GM13977 (cell line): ENCODE data around the gene NCAPG2.

Experiments used
- DNase-seq: peaks from one replicate; pipeline ENCODE4 v3.0.0; 2012; ENCODE audit warnings: low spot score
- in situ Hi-C: fragments of 300-500 bp; cut with MboI; formaldehyde crosslinking; loops from one replicate; pipeline ENCODE4 v1.12.0; 2022; ENCODE audit warnings: low sequenced_read_pairs, low pct_unique_long_range_greater_than_20kb, mixed read lengths, inconsistent platforms; ENCODE audit not compliant: unreplicated experiment
- TF ChIP-seq, protein P1 (sequence below): IDR thresholded peaks from 2 replicates; pipeline ENCODE4 v1.5.1; 2012; ENCODE audit warnings: mild to moderate bottlenecking, control low read depth; ENCODE audit not compliant: insufficient read depth; ENCODE audit errors: extremely low read depth, missing control alignments

NCAPG2 gene

DNA sequence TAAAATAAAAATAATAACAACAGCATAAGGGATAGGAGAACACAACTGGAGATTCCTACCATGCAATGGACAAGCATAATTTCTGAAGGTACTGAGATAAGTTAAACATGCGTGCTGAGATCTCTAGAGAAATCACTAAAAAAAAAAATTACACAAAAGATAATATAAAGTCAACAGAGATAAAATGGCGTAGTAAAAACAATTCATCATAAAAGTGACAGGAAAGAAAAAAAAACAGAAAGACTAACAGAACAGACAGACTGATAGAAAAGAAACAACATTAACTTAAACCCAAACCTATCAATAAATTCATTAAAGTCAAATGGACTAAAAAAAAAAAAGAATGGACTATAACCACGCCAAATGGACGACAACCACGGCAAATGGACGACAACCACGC lies 56.4 kb downstream of the NCAPG2 start:
- in situ Hi-C loops = no loop called here
- TF ChIP-seq, protein P1, sequence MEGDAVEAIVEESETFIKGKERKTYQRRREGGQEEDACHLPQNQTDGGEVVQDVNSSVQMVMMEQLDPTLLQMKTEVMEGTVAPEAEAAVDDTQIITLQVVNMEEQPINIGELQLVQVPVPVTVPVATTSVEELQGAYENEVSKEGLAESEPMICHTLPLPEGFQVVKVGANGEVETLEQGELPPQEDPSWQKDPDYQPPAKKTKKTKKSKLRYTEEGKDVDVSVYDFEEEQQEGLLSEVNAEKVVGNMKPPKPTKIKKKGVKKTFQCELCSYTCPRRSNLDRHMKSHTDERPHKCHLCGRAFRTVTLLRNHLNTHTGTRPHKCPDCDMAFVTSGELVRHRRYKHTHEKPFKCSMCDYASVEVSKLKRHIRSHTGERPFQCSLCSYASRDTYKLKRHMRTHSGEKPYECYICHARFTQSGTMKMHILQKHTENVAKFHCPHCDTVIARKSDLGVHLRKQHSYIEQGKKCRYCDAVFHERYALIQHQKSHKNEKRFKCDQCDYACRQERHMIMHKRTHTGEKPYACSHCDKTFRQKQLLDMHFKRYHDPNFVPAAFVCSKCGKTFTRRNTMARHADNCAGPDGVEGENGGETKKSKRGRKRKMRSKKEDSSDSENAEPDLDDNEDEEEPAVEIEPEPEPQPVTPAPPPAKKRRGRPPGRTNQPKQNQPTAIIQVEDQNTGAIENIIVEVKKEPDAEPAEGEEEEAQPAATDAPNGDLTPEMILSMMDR = no peak
- no peak for DNase-seq

DNA sequence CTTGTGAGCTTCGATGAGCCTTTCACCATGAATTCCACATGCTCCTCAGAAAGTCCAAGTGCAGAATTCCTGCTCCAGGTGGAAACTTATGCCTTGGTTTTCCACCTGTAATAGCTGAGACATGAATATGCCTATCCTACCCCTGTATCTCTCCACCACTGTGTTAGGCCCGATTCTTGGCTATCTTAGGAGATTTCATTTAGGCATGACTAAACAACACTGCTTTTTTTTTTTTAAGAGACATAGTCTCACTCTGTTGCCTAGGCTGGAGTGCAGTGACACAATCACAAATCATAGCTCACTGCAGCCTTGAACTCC lies 57.2 kb downstream of the NCAPG2 start:
- no peak for DNase-seq
- TF ChIP-seq, protein P1 = no peak
- in situ Hi-C loops = no loop called here

DNA sequence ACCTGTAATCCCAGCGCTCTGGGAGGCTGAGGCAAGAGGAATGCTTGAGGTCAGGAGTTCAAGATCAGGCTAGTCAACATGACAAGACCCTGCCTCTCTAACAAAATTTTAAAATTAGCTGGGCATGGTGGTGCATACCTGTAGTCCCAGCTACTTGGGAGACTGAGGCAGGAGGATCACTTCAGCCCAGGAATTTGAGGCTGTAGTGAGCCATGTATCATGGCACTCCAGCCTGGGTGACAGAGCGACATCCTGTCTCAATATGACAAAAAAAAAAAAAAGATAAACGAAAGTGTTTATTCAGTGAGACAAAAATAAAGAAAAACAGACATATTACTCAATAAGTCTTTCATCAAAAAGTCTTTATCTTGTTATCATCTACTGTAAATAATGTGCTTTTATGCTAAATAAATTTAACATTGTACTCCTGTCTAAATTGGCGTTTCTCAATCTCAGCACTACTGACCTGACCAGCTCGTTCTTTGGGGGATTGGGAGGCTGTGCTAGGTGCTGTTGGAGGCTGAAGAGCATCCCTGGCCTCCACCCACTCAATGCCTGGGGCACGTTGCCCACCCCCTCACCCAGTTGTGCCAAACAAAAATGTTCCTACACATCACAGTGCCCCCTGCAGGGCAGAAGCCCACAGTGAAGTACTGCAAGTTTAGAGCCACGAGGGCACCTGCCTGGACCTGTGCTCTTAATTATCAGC lies 57.7 kb downstream of the NCAPG2 start:
- in situ Hi-C loops = no loop called here

DNA sequence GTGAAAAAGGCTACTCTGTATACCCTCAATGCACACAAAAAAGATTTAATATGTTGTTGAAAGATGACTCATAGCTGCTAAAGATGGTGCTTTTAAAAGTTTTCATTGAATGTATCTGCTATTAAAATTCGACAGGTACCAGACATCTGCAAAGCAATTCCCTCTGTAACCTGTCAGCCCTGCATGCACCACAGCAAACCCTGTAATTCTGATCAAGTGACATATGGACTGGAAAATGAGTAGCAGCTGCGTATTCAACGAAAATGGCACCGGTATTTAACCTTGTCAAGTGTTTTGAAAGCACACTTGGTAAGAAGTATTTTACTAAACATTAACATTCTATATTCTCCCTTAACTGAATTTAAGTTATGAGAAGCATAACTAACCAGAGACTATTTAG lies 58.8 kb downstream of the NCAPG2 start:
- in situ Hi-C loops = no loop called here
- TF ChIP-seq, protein P1 = no peak
- DNase-seq = no peak

More for the DNA sequence above, 57.7 kb downstream of the NCAPG2 start:
- TF ChIP-seq, protein P1 = peak; percentile 70
- DNase-seq = no peak

DNA sequence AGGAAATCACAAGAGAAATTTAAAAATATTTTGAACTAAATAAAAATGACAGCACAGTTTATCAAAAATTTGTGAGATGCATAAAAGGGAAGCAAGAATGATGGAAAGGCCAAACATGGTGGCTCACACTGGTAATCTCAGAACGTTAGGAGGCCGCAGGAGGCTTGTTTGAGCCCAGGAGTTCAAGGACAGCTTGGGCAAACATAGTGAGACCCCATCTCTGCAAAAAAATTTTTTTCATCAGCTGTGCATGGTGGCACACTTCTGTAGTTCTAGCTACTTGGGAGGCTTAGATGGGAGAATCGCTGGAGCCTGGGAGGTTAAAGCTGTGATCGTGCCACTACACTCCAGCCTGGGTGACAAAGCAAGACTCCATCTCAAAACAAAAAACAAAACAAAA lies 62.5 kb downstream of the NCAPG2 start:
- TF ChIP-seq, protein P1 = no peak
- in situ Hi-C loops = no loop called here
- no peak for DNase-seq

DNA sequence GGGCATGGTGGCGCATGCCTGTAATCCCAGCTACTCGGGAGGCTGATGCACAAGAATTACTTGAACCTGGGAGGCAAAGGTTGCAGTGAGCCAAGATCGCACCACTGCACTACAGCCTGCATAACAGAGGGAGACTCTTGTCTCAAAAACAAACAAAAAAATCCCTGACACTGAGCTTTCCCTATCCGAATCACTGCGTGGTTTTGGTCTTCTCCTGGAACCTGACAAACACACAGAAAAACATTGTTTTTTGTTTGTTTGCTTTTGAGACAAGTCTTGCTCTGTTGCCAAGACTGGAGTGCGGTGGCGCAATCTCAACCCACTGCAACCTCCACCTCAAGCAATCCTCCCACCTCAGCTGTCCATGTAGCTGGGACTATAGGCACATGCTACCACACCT lies 66.6 kb downstream of the NCAPG2 start:
- no peak for DNase-seq
- in situ Hi-C loops = no loop called here
- TF ChIP-seq, protein P1 = no peak
